Psoas muscle (tissue), 8 donors: Measurements from ENCODE around the gene PRR22. TPM values are rescaled to one million over a fixed set of nuclear protein-coding genes. Genes with fewer than 3 reads are reported as not detected.
"Not testable (repeated sequence)": the region's sequence is repeated elsewhere in the genome, so short reads cannot be mapped to it uniquely, and the experiment has no call there.

Source experiments
- ATAC-seq, 4 donors: fragments of 200-7000 bp; cut with Tn5 transposase; one replicate each; pipeline ENCODE4 v1.9.1; 2020; ENCODE audit warnings: moderate library complexity in 3 of 4, mild to moderate bottlenecking in 2 of 4
- DNase-seq, 2 donors: peaks; one replicate each; pipeline ENCODE4 v3.0.0-alpha.2; 2020
- H3K27ac ChIP-seq: fragments of 200-600 bp; one replicate; pipeline ENCODE4 v1.8.0; 2022
- H3K27me3 ChIP-seq, 3 donors: fragments of 200-600 bp in 1 of 3; one replicate each; pipeline versions ENCODE4 v1.6.1 to v1.8.0; 2013 to 2022; ENCODE audit warnings: low read length in 2 of 3, mild to moderate bottlenecking in 2 of 3, moderate library complexity in 1 of 3; ENCODE audit not compliant: insufficient read depth in 3 of 3
- H3K36me3 ChIP-seq, 2 donors: fragments of 200-600 bp in 1 of 2; one replicate each; pipeline versions ENCODE4 v1.6.1 to v1.8.0; 2013 to 2022; ENCODE audit warnings: low read depth in 1 of 2, mild to moderate bottlenecking in 1 of 2, moderate library complexity in 1 of 2; ENCODE audit not compliant: insufficient read depth in 1 of 2
- H3K4me1 ChIP-seq: fragments of 200-600 bp; one replicate; pipeline ENCODE4 v1.8.0; 2022
- H3K4me3 ChIP-seq: fragments of 200-600 bp; one replicate; pipeline ENCODE4 v1.8.0; 2022; ENCODE audit warnings: mild to moderate bottlenecking
- H3K9me3 ChIP-seq: fragments of 200-600 bp; one replicate; pipeline ENCODE4 v1.8.0; 2022
- WGBS, 3 donors: extraction: QIAGEN DNeasy Blood & Tissue Kit; methylation state at CpG; one replicate each; pipeline versions ENCODE4 v1.1.6 to v1.1.7; 2013; 5-methylcytosine and 5-hydroxymethylcytosine counted together
- intact Hi-C, 2 donors: fragments of 100-400 bp; cut with DNase I; formaldehyde crosslinking; loops; one replicate each; pipeline versions ENCODE4 v1.11.0 to v1.14.2; 2022
- polyA plus RNA-seq, 3 donors: library from polyadenylated mRNA; stranded (reverse); fragments of 200-250 nt; gene quantifications; one replicate each; pipeline ENCODE4 v1.2.3, GENCODE V29; 2013
- total RNA-seq, 4 donors: library from RNA; stranded (reverse); fragmentation: NEBNext Ultra II Directional in 2 of 4; extraction: Animal tissue kit (Norgen Biotek cat#: 25700) in 2 of 4; gene quantifications; one replicate each; pipeline versions ENCODE4 v1.2.1 to v1.2.4, GENCODE V29; 2021 to 2023
- TF ChIP-seq, protein P1 (sequence below): fragments of 200-600 bp; IDR thresholded peaks from one replicate; pipeline ENCODE4 v1.8.0; 2022; ENCODE audit warnings: antibody characterized with exemption
- donor health status: healthy with polysubstance abuse.
- donor health status: DM: no; HTN: no; CAD: no; lungs with moderate emphysema.
- donor health status: Bipolar disorder and iron deficiency.
- donor health status: healthy.
- donor health status: DM: yes; HTN: yes; CAD: no.
- donor health status: DM: no; HTN: no; CAD: no.
- donor health status: DM: no; HTN: no; CAD: no.
- donor health status: DM: yes; HTN: yes; CAD: no.

Gene PRR22
- total and polyA plus RNA-seq, 7 donors = 0.57 to 2.7 (median 1.2) TPM

DNA sequence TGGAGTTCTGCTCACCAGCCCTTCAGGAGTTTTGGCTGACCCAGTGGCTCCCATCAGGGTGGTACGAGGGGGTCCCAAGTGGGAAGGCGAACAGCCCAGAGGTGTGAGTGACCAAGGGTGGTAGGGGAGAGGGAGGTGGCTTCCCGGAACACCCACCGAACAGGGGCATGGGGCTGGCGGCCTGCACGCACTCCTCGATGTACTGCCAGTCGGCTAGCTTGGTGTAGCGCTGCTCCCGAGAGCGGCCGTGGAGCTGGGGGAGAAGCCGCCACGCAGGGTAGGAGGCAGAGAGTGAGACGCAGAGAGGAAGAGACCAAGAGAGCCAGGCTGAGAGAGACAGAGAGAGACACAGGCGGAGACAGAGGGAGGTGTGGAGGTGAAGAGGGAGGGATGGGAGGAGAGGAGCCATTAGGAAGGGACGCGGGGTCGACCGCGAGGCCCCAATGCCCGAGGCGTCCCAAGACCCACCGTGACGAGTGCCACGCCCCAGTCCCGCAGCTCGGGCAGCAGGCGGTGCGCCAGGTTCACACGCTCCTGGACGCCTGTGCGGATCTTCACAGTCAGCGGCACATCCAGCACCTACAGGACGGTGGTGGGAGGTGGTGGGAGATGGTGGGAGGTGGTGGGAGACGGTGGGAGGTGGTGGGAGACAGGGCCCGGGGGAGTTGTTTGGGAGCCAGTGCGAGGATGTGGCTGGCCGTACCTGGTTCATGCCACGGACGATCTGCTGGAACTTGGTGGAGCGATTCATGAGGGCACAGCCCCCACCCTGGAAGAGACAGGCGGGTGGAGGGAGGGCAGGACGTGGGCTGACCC is 2.3 kb upstream of the PRR22 start:
- no peak for DNase-seq
- Histone ChIP-seq H3K27ac (no peak overlapping the region), H3K27me3 (no peaks in the 10 kb centered on the region), H3K4me3 (no peak overlapping the region), H3K36me3 (peaks cover 4 to 66% of the 10 kb centered on the region in 2 donors), H3K9me3 (no peaks in the 10 kb centered on the region), H3K4me1 (peaks cover 7% of the 10 kb centered on the region)
- TF ChIP-seq, protein P1, sequence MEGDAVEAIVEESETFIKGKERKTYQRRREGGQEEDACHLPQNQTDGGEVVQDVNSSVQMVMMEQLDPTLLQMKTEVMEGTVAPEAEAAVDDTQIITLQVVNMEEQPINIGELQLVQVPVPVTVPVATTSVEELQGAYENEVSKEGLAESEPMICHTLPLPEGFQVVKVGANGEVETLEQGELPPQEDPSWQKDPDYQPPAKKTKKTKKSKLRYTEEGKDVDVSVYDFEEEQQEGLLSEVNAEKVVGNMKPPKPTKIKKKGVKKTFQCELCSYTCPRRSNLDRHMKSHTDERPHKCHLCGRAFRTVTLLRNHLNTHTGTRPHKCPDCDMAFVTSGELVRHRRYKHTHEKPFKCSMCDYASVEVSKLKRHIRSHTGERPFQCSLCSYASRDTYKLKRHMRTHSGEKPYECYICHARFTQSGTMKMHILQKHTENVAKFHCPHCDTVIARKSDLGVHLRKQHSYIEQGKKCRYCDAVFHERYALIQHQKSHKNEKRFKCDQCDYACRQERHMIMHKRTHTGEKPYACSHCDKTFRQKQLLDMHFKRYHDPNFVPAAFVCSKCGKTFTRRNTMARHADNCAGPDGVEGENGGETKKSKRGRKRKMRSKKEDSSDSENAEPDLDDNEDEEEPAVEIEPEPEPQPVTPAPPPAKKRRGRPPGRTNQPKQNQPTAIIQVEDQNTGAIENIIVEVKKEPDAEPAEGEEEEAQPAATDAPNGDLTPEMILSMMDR = no peak
- intact Hi-C loops = no loop called here
- 86 to 88% (median 88%) methylated on average over 39 to 44 of the region's 44 CpGs for WGBS, 3 donors
- ATAC-seq = no peak

DNA sequence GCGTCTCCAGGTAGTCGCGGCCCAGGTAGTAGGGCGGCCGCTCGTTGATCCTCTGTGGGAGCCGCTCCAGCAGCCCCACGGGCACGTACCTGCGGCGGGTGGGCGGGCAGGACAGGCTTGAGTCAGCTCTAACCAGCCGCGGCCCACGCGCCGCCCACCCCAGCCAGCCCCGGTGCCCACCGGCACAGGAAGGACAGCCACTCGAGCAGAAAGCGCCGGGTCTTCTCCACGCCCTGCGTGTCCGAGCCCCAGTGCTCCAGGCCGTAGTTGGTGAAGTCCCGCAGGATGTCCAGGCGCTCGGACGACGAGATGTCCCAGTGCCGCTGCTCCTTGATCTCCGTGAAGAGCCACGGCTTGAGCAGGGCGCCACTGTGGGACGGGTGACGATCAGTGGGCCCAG is 877 bp upstream of the PRR22 start:
- no peak overlapping the region for H3K27ac ChIP-seq
- WGBS, 3 donors = 89 to 91% (median 90%) methylated on average over 36 to 37 of the region's 37 CpGs
- ATAC-seq (no peak), DNase-seq (no peak)
- intact Hi-C loops = no loop called here
- H3K4me3 ChIP-seq = no peak overlapping the region
- peaks cover 7% of the 10 kb centered on the region for H3K4me1 ChIP-seq
- H3K9me3 ChIP-seq = no peaks in the 10 kb centered on the region
- H3K36me3 ChIP-seq = peaks cover 4 to 66% of the 10 kb centered on the region in 2 donors
- TF ChIP-seq, protein P1 = no peak
- H3K27me3 ChIP-seq = no peaks in the 10 kb centered on the region

DNA sequence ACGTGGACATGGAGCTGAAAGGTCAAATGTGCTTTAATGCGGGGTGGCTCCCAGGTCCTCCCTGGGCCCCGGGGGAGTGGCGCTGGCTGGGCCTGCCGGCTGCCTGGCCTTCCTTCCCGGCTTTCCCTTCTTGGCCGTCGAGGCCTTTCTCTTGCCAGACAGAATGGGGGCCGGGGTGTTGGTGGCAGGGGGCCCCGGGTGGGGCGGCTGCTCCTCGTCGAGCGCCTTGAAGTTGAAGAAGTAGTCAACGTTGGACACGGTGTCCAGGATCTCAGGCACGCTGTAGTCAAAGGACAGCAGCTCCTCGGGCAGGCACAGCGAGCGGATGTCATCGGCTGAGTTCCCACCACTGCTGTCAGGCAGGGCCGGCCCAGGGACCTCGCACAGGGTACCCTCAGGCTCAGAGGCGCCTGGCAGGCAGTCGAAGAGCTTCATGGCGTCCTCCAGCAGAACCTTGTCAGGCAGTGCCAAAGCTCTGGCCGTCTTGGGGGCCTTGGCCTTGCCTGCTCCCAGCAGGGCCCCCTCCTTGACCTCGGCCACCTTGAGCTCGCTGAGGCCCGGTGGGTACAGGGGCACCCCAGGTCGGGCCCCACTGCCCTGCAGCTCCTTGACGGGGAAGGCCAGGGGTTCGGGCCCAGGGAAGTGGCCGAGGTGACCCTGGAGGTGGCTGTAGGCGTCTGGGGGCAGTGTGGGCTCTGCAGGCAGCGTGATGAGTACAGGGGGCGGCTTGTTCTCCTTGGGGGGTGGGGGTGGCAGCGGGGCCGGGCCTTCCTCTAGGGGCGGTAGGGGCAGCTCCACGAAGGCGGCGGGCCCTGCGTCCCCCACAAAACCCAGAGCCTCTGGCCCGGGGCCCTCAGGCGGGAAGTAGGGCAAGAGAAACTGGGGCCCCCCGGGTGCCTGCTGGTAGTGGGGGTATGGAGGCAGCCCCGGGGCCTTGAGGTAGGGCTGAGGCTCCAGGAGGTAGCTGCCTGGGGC is 1.3 kb downstream of the PRR22 start:
- TF ChIP-seq, protein P1 = no peak
- Histone ChIP-seq H3K27ac (no peak overlapping the region), H3K9me3 (no peaks in the 10 kb centered on the region), H3K27me3 (no peaks in the 10 kb centered on the region), H3K4me3 (no peak overlapping the region), H3K36me3 (peaks cover 0 to 47% of the 10 kb centered on the region in 2 donors), H3K4me1 (no peaks in the 10 kb centered on the region)
- DNase-seq (no peak), ATAC-seq (peak in 2 of 4 donors; percentile 16 to 28)
- intact Hi-C loops = no loop called here
- 73 to 78% (median 75%) methylated on average over 46 to 48 of the region's 48 CpGs for WGBS, 3 donors

- Histone ChIP-seq H3K4me1 (no peaks in the 10 kb centered on the region), H3K9me3 (no peaks in the 10 kb centered on the region), H3K27me3 (no peaks in the 10 kb centered on the region), H3K4me3 (no peak overlapping the region), H3K27ac (no peak overlapping the region), H3K36me3 (peaks cover 0 to 37% of the 10 kb centered on the region in 2 donors)
- TF ChIP-seq, protein P1 = no peak
- ATAC-seq = peak in 2 of 4 donors; percentile 3 to 6
- intact Hi-C loops = no loop called here
- 77 to 84% (median 82%) methylated on average over 9 of the region's 9 CpGs for WGBS, 3 donors
- no peak for DNase-seq
Observed at GRCh38 chr19:5782322-5782721, 2.2 kb downstream of the PRR22 start.

- intact Hi-C loops, H3K27ac ChIP-seq, H3K4me3 ChIP-seq, H3K9me3 ChIP-seq, ATAC-seq, DNase-seq, H3K4me1 ChIP-seq, H3K27me3 ChIP-seq: not testable (repeated sequence)
- WGBS, 3 donors = 76 to 78% (median 77%) methylated on average over 11 of the region's 11 CpGs
- peaks cover 0 to 23% of the 10 kb centered on the region in 2 donors for H3K36me3 ChIP-seq
Observed at GRCh38 chr19:5780916-5781315, 3.6 kb downstream of the PRR22 start.
